GM18520 (cell line): ENCODE data around the gene MRPS12.
"Not testable (repeated sequence)": the region's sequence is repeated elsewhere in the genome, so short reads cannot be mapped to it uniquely, and the experiment has no call there.

ENCODE experiments used
- ATAC-seq: cut with Tn5 transposase; IDR thresholded peaks from one replicate; pipeline ENCODE4 v1.9.1; 2021; ENCODE audit not compliant: unreplicated experiment

Gene MRPS12

GRCh38 chr19:38933544-38933943 lies 2.8 kb downstream of the MRPS12 start:
- no peak for ATAC-seq

DNA sequence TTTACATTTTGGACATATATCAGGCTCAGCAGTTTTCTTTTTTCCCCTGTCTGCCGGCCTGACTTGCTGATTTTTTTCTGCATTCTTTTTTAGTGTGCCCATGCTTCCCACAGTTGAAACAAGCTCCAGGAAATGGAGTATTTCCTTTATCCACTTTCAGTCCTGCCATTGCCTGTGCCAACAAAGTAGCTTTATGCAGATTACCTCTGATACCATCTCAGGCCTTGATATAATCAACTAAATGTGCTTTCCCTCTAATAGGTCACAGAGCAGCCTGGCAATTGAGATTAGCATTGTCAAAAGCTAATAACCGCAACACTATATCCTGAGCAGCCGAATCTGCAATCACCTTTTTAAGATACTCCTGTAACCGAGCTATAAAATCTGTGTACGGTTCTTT lies 9.2 kb downstream of the MRPS12 start:
- no peak for ATAC-seq

DNA sequence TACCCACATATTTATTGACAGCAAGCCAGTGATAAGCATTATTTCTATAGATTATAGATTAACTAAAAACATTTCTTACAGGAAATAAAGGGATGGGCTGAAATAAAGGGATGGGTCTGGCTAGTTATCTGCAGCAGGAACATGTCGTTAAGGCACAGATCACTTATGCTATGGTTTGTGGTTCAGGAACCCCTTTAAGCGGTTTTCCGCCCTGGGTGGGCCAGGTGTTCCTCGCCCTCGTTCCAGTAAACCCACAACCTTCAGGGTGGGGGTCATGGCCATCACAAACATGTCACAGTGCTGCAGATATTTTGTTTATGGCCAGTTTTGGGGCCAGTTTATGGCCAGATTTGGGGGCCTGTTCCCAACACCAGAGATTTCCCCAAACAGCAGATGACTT lies 10.7 kb downstream of the MRPS12 start:
- not testable (repeated sequence) for ATAC-seq

DNA sequence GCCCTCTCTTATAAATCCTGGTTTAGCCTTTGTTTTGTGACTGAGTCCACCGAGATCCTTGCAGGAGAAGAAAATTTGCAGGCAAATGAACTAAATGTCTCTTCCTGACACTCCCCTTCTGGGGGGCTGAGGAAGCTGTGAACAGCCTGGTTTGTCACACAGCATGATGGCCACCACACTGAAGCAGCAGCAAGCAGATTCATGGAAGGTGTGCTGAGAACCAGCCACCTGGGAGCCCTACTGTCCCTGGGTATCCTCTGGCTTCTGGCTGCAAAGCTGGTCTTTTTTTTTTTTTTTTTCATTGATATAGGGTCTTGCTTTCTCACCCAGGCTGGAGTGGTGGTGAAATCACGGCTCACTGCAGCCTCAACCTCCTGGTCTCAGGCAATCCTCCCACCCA lies 11.2 kb downstream of the MRPS12 start:
- ATAC-seq = no peak

DNA sequence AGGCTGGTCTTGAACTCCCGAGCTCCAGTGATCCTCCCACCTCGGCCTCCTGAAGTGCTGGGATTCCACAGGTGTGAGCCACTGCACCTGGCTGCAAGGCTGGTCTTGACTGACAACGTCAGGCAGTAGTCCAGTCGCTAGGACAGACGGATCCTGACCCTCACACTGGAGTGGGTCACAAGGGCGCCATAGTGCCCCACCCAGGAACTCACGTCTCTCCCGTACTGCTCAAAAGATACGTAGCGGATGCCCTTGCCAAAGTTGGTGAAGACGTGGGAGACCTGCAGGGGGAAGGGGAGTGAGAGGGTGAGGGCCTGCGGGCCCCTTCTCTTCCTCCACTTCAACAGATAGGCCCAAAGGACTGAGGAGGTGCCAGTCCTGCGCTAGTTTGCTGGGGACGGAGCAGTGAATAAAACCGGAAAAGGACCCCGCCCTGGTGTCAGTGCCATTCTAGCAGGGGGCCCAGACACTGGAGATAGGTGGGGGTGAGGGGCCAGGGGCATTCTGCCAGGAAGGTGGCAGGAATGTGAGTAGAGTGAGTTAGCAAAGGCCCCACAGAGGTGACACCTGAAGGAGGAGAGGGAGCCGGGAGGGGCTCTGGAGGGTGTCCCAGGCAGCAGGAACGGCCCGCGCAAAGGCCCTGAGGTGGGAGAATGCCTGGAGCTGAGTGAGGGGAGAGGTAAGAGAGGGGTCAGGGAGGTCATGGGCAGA lies 11.9 kb downstream of the MRPS12 start:
- no peak for ATAC-seq

DNA sequence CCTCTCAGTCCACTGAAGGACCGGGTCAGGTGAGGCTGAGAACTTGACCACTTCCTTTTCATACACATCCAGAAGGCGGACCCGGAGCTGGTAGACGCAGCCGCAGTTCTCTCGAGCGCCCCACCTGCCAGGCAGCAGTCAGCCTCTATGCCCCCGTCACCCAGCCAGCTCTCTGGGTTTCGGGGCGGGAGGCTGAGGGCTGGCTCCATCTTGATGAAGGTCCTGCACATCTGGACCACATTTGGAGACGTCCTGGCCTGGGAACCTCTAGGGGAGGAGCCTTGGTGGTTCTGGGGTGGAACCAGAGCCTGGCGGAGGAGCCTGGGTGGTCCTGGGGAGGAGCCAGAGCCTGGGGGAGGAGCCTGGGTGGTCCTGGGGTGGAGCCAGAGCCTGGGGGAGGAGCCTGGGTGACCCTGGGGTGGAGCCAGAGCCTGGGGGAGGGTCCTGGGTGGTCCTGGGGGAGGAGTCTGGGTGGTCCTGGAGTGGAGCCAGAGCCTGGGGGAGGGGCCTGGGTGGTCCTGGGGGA lies 14.3 kb downstream of the MRPS12 start:
- ATAC-seq = no peak

- ATAC-seq = no peak
Measured at GRCh38 chr19:38945562-38946228, 15.0 kb downstream of the MRPS12 start.

- ATAC-seq = no peak
Measured at GRCh38 chr19:38946229-38947010, 15.7 kb downstream of the MRPS12 start.

- ATAC-seq = no peak
Measured at GRCh38 chr19:38949580-38950367, 19.0 kb downstream of the MRPS12 start.

DNA sequence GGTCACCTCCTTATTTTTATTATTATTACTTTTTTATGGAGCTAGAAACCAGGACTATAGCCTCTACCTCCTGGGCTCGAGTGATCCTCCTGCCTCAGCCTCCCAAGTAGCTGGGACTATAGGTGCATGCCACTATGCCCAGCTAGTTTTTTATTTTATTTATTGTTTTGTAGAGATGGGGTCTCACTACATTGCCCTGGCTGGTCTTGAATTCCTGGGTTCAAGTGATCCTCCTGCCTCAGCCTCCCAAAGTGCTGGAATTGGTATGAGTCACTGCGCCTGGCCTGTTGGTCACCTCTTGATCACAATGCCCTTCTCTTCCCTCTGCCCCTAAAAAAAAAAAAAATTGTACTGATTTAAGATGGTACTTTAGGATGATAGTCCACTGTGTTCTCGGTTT lies 20.4 kb downstream of the MRPS12 start:
- ATAC-seq = no peak

DNA sequence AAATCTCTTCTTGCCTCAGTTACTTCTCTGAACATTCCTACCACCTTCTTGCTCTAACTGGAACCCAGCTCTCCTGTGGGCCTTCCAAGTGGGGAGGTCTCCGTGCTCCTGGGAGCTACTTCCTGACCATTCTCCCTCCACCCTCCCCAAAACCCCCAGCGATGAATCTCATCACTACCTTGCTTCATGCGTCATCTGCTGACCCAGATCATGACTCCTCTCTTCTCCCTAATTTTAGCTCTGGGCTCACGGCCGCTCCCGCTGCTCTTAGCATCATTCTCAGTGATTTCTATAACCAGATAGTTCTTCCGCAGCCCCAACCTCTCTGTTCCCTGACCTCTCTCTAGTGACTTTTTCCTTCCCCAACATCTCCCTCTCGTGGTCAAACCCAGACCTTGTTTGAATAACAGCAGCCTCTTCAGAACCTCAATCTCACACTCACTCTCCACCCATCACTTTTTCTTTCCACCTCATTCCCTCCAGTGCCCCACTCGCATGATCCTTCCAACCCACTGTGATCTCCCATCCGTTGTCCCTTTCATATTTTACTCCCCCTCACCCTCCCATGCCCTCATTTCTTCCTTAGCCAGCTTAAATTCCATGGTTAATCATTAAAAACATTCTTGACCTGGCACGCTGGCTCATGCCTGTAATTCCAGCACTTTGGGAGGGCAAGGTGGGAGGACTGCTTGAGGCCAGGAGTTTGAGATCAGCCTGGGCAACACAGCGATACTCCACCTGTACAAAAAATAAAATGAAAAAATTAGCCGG lies 21.8 kb downstream of the MRPS12 start:
- no peak for ATAC-seq

DNA sequence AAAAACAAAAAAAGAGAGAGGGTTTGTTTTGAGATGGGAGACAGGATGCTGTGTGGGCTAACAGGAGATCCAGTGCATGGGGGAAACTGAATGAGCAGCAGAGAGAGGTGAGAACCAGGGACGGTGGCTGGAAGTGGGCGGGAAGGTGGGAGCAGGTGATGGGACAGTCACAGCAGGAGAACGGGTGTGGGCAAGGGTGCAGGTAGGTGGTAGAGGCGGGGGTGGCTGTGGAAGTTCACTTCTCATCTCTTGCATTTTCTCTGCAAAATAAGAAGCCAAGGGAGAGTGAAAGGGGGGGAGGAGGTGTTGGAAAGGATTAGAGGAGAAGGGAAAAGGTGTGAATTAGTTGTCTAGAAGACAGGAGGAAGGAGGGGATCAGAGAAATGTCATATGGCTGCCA lies 22.9 kb downstream of the MRPS12 start:
- ATAC-seq = no peak

DNA sequence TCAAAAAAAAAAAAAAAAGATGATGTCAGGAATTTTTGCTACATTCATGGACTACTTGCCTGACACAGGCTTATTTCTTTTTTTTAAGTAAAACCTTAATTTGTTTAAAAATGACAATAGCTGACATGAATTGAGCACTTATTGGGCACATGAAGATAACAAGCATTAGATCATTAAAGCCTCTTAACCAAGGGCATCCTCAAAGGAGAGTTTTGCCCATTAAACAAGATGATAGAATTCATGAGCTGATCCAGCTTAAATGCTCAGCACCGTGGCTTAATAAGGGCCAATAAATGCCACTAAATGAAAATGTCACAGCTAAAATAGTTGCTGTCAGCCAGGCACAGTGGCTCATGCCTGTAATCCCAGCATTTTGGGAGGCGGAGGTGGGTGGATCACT lies 25.5 kb downstream of the MRPS12 start:
- ATAC-seq = no peak

- ATAC-seq = no peak
Measured at GRCh38 chr19:38958301-38958700, 27.6 kb downstream of the MRPS12 start.

DNA sequence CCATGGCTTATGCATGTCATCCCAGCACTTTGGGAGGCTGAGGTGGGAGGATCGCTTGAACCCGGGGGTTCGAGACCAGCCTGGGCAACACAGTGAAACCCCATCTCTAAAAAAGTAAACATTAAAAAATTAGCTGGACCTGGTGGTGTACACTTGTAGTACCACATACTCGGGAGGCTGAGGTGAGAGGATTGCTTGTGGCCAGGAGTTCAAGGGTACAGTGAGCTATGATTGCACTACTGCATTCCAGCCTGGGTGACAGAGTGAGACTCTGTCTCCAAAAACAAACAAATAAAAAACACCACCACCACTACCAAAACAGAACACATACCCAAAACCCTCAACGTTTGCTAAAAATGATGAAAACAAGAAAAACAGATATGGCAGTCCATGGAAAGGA lies 28.9 kb downstream of the MRPS12 start:
- no peak for ATAC-seq

- ATAC-seq = no peak
Measured at GRCh38 chr19:38964738-38965137, 34.0 kb downstream of the MRPS12 start.

DNA sequence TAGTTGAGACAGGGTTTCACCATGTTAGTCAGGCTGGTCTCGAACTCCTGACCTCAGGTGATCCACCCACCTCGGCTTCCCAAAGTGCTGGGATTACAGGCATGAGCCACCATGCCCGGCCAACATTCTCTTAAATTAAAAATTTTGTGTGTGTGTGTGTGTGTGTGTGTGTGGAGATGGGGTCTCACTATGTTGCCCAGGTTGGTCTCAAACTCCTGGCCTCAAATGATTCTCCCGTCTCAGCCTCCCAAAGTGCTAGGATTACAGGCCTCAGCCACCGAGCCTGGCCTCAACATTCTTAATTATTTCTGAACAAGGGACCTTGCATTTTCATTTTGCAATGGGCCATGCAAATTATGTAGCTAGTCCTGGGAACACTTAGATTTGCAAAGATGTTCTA lies 35.4 kb downstream of the MRPS12 start:
- not testable (repeated sequence) for ATAC-seq

GRCh38 chr19:38970664-38971532 lies 40.2 kb downstream of the MRPS12 start:
- no peak for ATAC-seq

DNA sequence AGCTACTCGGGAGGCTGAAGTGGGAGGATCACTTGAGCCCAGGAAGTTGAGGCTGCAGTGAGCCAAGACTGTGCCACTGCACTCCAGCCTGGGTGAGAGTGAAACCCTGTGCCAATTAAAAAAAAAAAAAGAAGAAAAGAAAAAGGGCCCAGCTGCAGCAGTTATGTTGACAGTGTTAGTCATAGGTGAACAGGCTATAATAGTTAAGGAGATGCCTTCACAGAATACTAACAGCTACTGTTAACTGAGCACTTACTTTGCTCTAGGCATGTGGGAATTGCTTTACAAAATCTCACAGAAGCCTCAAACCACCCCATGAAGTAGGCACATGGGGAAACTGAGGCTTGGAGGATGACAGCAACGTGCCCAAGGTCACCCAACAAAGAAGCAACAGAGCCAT lies 40.9 kb downstream of the MRPS12 start:
- no peak for ATAC-seq
